PC-9 (cell line): Measurements from ENCODE around the gene GNL3. TPM values are rescaled to one million over a fixed set of nuclear protein-coding genes. Genes with fewer than 3 reads are reported as not detected.

ENCODE experiments used
- BruUV-seq: library from RNA; stranded (reverse); fragments of 400-500 nt; replicated peaks from 2 replicates; lab custom pipeline; 2021; lab: Mats Ljungman, UMichigan
- CTCF ChIA-PET: fragments of 300-600 bp; sonication (Branson Sonifier 250); formaldehyde crosslinking; loops from one replicate; lab custom pipeline; 2022; ENCODE audit warnings: antibody characterized with exemption; lab: Charles Lee
- POLR2A ChIA-PET: fragments of 300-600 bp; sonication (Branson Sonifier 250); formaldehyde crosslinking; loops from one replicate; lab custom pipeline; 2022; ENCODE audit warnings: antibody characterized with exemption; ENCODE audit not compliant: unreplicated experiment; lab: Charles Lee
- DNase-seq, 2 experiments: peaks; one replicate each; pipeline versions ENCODE4 v3.0.0 to v3.0.0-alpha.2; 2015 to 2022; ENCODE audit warnings: mixed read lengths in 1 of 2
- H2AFZ ChIP-seq: fragments of 200-600 bp; sonication (generic); 2 replicates; pipeline ENCODE4 v1.8.1; 2017; ENCODE audit warnings: antibody characterized with exemption
- H3F3A ChIP-seq: fragments of 200-600 bp; sonication (generic); 2 replicates; pipeline ENCODE4 v1.8.1; 2017; ENCODE audit warnings: antibody characterized with exemption, mild to moderate bottlenecking, low read depth; ENCODE audit not compliant: insufficient read depth
- H3K27ac ChIP-seq: fragments of 200-600 bp; sonication (generic); 2 replicates; pipeline ENCODE4 v1.6.1; 2016; ENCODE audit warnings: mixed run types
- H3K27me3 ChIP-seq: fragments of 200-600 bp; sonication (generic); 2 replicates; pipeline ENCODE4 v1.6.1; 2016; ENCODE audit warnings: low read depth, mixed run types; ENCODE audit not compliant: insufficient read depth
- H3K36me3 ChIP-seq: fragments of 200-600 bp; sonication (generic); 2 replicates; pipeline ENCODE4 v1.6.1; 2016; ENCODE audit warnings: low read depth, mixed run types
- H3K4me1 ChIP-seq: fragments of 200-600 bp; sonication (generic); replicated peaks from 2 replicates; pipeline ENCODE4 v1.6.1; 2016; ENCODE audit warnings: mixed run types; ENCODE audit not compliant: insufficient read depth
- H3K4me2 ChIP-seq: fragments of 200-600 bp; sonication (generic); 2 replicates; pipeline ENCODE4 v1.6.1; 2017; ENCODE audit warnings: mixed run types
- H3K4me3 ChIP-seq: fragments of 200-600 bp; sonication (generic); 2 replicates; pipeline ENCODE4 v1.6.1; 2016; ENCODE audit warnings: mixed run types
- H3K79me2 ChIP-seq: fragments of 200-600 bp; sonication (generic); 2 replicates; pipeline ENCODE4 v1.6.1; 2017; ENCODE audit warnings: low read depth, mixed run types
- H3K9me2 ChIP-seq: fragments of 200-600 bp; sonication (generic); 2 replicates; pipeline ENCODE4 v1.8.1; 2017; ENCODE audit warnings: mild to moderate bottlenecking; ENCODE audit not compliant: insufficient read depth
- H3K9me3 ChIP-seq: fragments of 200-600 bp; sonication (generic); 2 replicates; pipeline ENCODE4 v1.8.1; 2016; ENCODE audit warnings: low read depth; ENCODE audit not compliant: insufficient read depth
- H4K20me1 ChIP-seq: fragments of 200-600 bp; sonication (generic); 2 replicates; pipeline ENCODE4 v1.8.1; 2017; ENCODE audit not compliant: insufficient read depth
- CTCF ChIP-seq: fragments of 200-600 bp; sonication (generic); conservative IDR thresholded peaks from 2 replicates; pipeline ENCODE4 v1.6.1; 2017; ENCODE audit warnings: mixed run types, antibody characterized with exemption, mild to moderate bottlenecking, moderate library complexity
- EZH2 ChIP-seq: fragments of 200-600 bp; sonication (generic); IDR thresholded peaks from 2 replicates; pipeline ENCODE4 v1.8.0; 2017; ENCODE audit warnings: antibody characterized with exemption, low read depth
- intact Hi-C: fragments of 100-400 bp; cut with micrococcal nuclease; formaldehyde crosslinking; loops from one replicate; pipeline ENCODE4 v1.10.0; 2022; ENCODE audit not compliant: unreplicated experiment
- total RNA-seq: library from RNA; stranded (reverse); gene quantifications from 2 replicates; pipeline ENCODE4 v1.2.3, GENCODE V29; 2021

The GNL3 gene
- total RNA-seq, 1 experiment from 2014 or later, result 82.3 TPM

DNA sequence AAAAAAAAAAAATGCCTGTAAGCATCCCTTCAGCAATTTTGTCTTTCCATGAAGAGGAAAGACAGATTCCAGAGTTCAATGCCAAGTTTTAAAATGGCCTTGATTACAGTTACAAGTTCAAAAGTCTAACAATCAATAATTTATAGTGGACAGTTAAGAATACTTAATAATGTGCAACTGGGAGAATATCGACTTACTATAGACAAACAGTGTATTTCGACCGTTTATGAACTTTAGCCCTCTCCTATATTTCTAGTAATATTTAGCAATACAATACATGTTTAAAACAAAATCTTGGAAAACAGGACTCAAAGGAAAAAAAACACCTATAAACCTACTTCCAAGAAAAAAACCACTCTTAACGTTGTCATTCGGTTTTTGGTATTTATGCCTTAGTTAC, 1.6 kb upstream of the GNL3 start:
- DNase-seq, result no peak
- ChIA-PET CTCF (no interaction called here), POLR2A (interaction anchor here (0.6 to 0.7 kb wide), 2 partner anchors 230 to 252 kb away, joined by 3 to 51 read pairs; no protein-coding TSS in a partner anchor)
- H3K4me2 ChIP-seq, result peak overlapping the region; percentile 98
- H3K36me3 ChIP-seq, result peaks cover 37% of the 10 kb centered on the region
- peaks cover 24% of the 10 kb centered on the region for H4K20me1 ChIP-seq
- H3F3A ChIP-seq, result peaks cover 40% of the 10 kb centered on the region
- TF ChIP-seq EZH2 (no peak), CTCF (no peak)
- H2AFZ ChIP-seq, result no peak overlapping the region
- no peaks in the 10 kb centered on the region; the same call in 1 of the 2 replicates for H3K9me3 ChIP-seq
- no peaks in the 10 kb centered on the region for H3K27me3 ChIP-seq
- H3K79me2 ChIP-seq, result peaks cover 75% of the 10 kb centered on the region
- BruUV-seq, result no TSS peak
- peaks cover 45% of the 10 kb centered on the region for H3K4me1 ChIP-seq
- intact Hi-C loops, result loop anchor here (5.0 kb wide), 1 partner anchor 257 kb away; no protein-coding TSS in a partner anchor
- H3K9me2 ChIP-seq, result no peaks in the 10 kb centered on the region
- peak overlapping the region; percentile 96; the same call in 1 of the 2 replicates for H3K4me3 ChIP-seq
- 0 out of 2 replicates have a peak overlapping the region, but pooled peaks have one; percentile 55 for H3K27ac ChIP-seq

DNA sequence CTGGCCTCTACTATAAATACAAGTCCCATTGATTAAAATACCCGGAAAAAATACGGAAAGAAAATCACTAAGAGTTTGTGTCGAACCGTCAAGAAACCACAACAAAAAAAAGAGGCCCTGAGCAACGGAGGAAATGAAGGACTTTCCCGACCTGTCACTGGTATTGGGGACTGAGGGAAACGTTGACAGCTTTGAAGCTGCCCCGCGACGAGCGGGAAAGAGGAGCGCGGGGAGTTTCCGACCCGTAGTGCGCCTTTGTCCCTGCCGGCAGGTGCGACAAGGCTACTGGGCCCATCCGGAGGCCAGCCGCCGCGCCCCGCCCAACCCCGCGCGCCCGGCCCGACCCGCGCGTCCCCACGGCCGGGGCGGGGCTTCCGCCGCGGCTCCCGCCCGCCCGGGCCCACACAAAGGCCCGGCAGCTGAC, 535 bp upstream of the GNL3 start:
- H3K4me3 ChIP-seq, result peak overlapping the region; percentile 96
- CTCF ChIA-PET, result interaction anchor here (0.6 kb wide), 1 partner anchor 296 kb away, joined by 5 read pairs; no protein-coding TSS in a partner anchor
- peaks cover 87% of the 10 kb centered on the region for H3K79me2 ChIP-seq
- peaks cover 45% of the 10 kb centered on the region for H3K4me1 ChIP-seq
- peak overlapping the region; percentile 55 for H3K27ac ChIP-seq
- H3K27me3 ChIP-seq, result no peaks in the 10 kb centered on the region
- H4K20me1 ChIP-seq, result peaks cover 34% of the 10 kb centered on the region
- no TSS peak for BruUV-seq
- peaks cover 42% of the 10 kb centered on the region for H3K36me3 ChIP-seq
- H3K9me3 ChIP-seq, result no peaks in the 10 kb centered on the region; the same call in 1 of the 2 replicates
- DNase-seq, result peak; percentile 55 to 83
- POLR2A ChIA-PET, result interaction anchor here (0.5 to 0.6 kb wide), 4 partner anchors 11 to 159 kb away, joined by 3 to 8 read pairs (median 6); no protein-coding TSS in a partner anchor
- H3F3A ChIP-seq, result peaks cover 51% of the 10 kb centered on the region
- peak overlapping the region; percentile 72 for H2AFZ ChIP-seq
- intact Hi-C loops, result no loop called here
- TF ChIP-seq CTCF (no peak), EZH2 (no peak)
- peak overlapping the region; percentile 98 for H3K4me2 ChIP-seq
- no peaks in the 10 kb centered on the region for H3K9me2 ChIP-seq

GRCh38 chr3:52688266-52688665, 2.4 kb downstream of the GNL3 start:
- intact Hi-C loops, result no loop called here

More at GRCh38 chr3:52688266-52688665, 2.4 kb downstream of the GNL3 start:
- peak overlapping the region; percentile 100 for H3K4me2 ChIP-seq
- peaks cover 69% of the 10 kb centered on the region for H3K79me2 ChIP-seq
- no peaks in the 10 kb centered on the region for H3K9me3 ChIP-seq
- H3F3A ChIP-seq, result peaks cover 70% of the 10 kb centered on the region
- peaks cover 60% of the 10 kb centered on the region for H3K36me3 ChIP-seq
- H4K20me1 ChIP-seq, result peaks cover 43% of the 10 kb centered on the region
- H3K27me3 ChIP-seq, result no peaks in the 10 kb centered on the region
- H2AFZ ChIP-seq, result no peak overlapping the region
- TF ChIP-seq EZH2 (no peak), CTCF (no peak)
- peaks cover 35% of the 10 kb centered on the region for H3K4me1 ChIP-seq
- ChIA-PET POLR2A (no interaction called here), CTCF (no interaction called here)
- no peak overlapping the region; the same call in 1 of the 2 replicates for H3K4me3 ChIP-seq
- DNase-seq, result peak in 1 of 2 experiments; percentile 62
- no peaks in the 10 kb centered on the region for H3K9me2 ChIP-seq
- BruUV-seq, result no TSS peak
- peak overlapping the region; percentile 60 for H3K27ac ChIP-seq
